CD4-positive, CD25-positive, alpha-beta regulatory T cell (primary cell): ENCODE data around the gene MRPS27. TPM values are rescaled to one million over a fixed set of nuclear protein-coding genes. Genes with fewer than 3 reads are reported as not detected.

Experiments used
- ATAC-seq, 2 donors: fragments of 150-1000 bp; cut with Tn5 transposase; one replicate each; pipeline ENCODE4 v1.10.0; 2021; ENCODE audit warnings: low read depth in 2 of 2, moderate number of reproducible peaks in 2 of 2, moderate library complexity in 1 of 2
- DNase-seq, 3 donors: peaks; one replicate each; pipeline versions ENCODE4 v3.0.0 to v3.0.0-alpha.2; 2012 to 2022; ENCODE audit warnings: mixed read lengths in 1 of 3
- H3K27ac ChIP-seq: one replicate; pipeline ENCODE4 v1.7.0; 2013; ENCODE audit warnings: mild to moderate bottlenecking, low read length; ENCODE audit not compliant: insufficient read depth, poor library complexity, severe bottlenecking
- H3K27me3 ChIP-seq: one replicate; pipeline ENCODE4 v1.7.0; 2013; ENCODE audit warnings: low read length; ENCODE audit not compliant: control insufficient read depth, insufficient read depth
- H3K36me3 ChIP-seq: one replicate; pipeline ENCODE4 v1.7.0; 2013; ENCODE audit warnings: mild to moderate bottlenecking, low read length, moderate library complexity; ENCODE audit not compliant: control insufficient read depth, insufficient read depth
- H3K4me1 ChIP-seq: 2 replicates; pipeline ENCODE4 v1.7.0; 2013; ENCODE audit warnings: mild to moderate bottlenecking, low read length; ENCODE audit not compliant: insufficient read depth, control insufficient read depth, poor library complexity, severe bottlenecking
- H3K4me3 ChIP-seq: one replicate; pipeline ENCODE4 v1.7.0; 2013; ENCODE audit warnings: low read depth, mild to moderate bottlenecking, low read length, moderate library complexity
- H3K9me3 ChIP-seq, 2 experiments: 1 replicate in 1 of 2; 2 replicates in 1 of 2; pipeline ENCODE4 v1.7.0; 2013; ENCODE audit warnings: low read length in 2 of 2, mild to moderate bottlenecking in 1 of 2, moderate library complexity in 1 of 2; ENCODE audit not compliant: control insufficient read depth in 2 of 2
- H3K27ac Mint-ChIP-seq, 3 donors: one replicate each; pipeline ENCODE4 v1.8.0; 2020 to 2022; ENCODE audit warnings: mild to moderate bottlenecking in 3 of 3, mixed read lengths in 3 of 3, moderate library complexity in 2 of 3
- H3K27me3 Mint-ChIP-seq: one replicate; pipeline ENCODE4 v1.8.0; 2022; ENCODE audit warnings: mild to moderate bottlenecking, mixed read lengths
- H3K36me3 Mint-ChIP-seq: one replicate; pipeline ENCODE4 v1.8.0; 2020; ENCODE audit warnings: mixed read lengths
- H3K4me1 Mint-ChIP-seq, 4 donors: one replicate each; pipeline ENCODE4 v1.8.0; 2020 to 2022; ENCODE audit warnings: mixed read lengths in 4 of 4, mild to moderate bottlenecking in 1 of 4
- H3K4me3 Mint-ChIP-seq, 4 donors: one replicate each; pipeline ENCODE4 v1.8.0; 2020 to 2022; ENCODE audit warnings: mild to moderate bottlenecking in 4 of 4, mixed read lengths in 4 of 4, moderate library complexity in 3 of 4
- H3K9me3 Mint-ChIP-seq, 7 donors: one replicate each; pipeline ENCODE4 v1.8.0; 2020 to 2022; ENCODE audit warnings: mixed read lengths in 7 of 7, mild to moderate bottlenecking in 3 of 7, moderate library complexity in 2 of 7
- polyA plus RNA-seq, 4 donors: library from polyadenylated mRNA; unstranded; fragments of 300-500 nt; fragmentation: Illumina TruSeq; gene quantifications; one replicate each; pipeline ENCODE4 v1.2.3, GENCODE V29; 2021
- total RNA-seq: library from RNA; stranded (reverse); gene quantifications from one replicate; pipeline ENCODE4 v1.2.3, GENCODE V29; 2022

The MRPS27 gene
- total and polyA plus RNA-seq, 5 donors from 2014 or later = 36.2 to 53.1 (median 42.5) TPM

GRCh38 chr5:72280581-72281069 lies 39.4 kb downstream of the MRPS27 start:
- Histone ChIP-seq H3K27ac (no peak overlapping the region), H3K27me3 (no peaks in the 10 kb centered on the region), H3K4me3 (no peak overlapping the region), H3K9me3 (no peaks in the 10 kb centered on the region), H3K4me1 (no peaks in the 10 kb centered on the region), H3K36me3 (peaks cover 3% of the 10 kb centered on the region)
- Mint-ChIP-seq H3K4me3 (no peak overlapping the region), H3K27ac (no peak overlapping the region), H3K27me3 (no peaks in the 10 kb centered on the region), H3K36me3 (peaks cover 42% of the 10 kb centered on the region), H3K9me3 (peaks cover 0 to 4% (median 0%) of the 10 kb centered on the region in 7 donors), H3K4me1 (peaks cover 0 to 24% (median 20%) of the 10 kb centered on the region in 4 donors)
- ATAC-seq (no peak), DNase-seq (peak in 1 of 3 donors; percentile 7)

- Mint-ChIP-seq H3K27me3 (no peaks in the 10 kb centered on the region), H3K36me3 (peaks cover 27% of the 10 kb centered on the region), H3K27ac (no peak overlapping the region), H3K4me3 (no peak overlapping the region), H3K9me3 (peaks cover 0 to 4% (median 0%) of the 10 kb centered on the region in 7 donors), H3K4me1 (peaks cover 1 to 26% (median 24%) of the 10 kb centered on the region in 4 donors)
- DNase-seq (no peak), ATAC-seq (no peak)
- Histone ChIP-seq H3K27me3 (no peaks in the 10 kb centered on the region), H3K36me3 (no peaks in the 10 kb centered on the region), H3K4me3 (no peak overlapping the region), H3K9me3 (no peaks in the 10 kb centered on the region), H3K27ac (no peak overlapping the region), H3K4me1 (no peaks in the 10 kb centered on the region)
These were observed 43.8 kb downstream of the MRPS27 start for GRCh38 chr5:72276219-72276752.

- Histone ChIP-seq H3K27ac (no peak overlapping the region), H3K4me3 (no peak overlapping the region), H3K36me3 (no peaks in the 10 kb centered on the region), H3K27me3 (no peaks in the 10 kb centered on the region), H3K9me3 (no peaks in the 10 kb centered on the region), H3K4me1 (no peaks in the 10 kb centered on the region)
- H3K27ac Mint-ChIP-seq = no peak overlapping the region
- H3K4me1 Mint-ChIP-seq = peaks cover 7 to 29% (median 23%) of the 10 kb centered on the region in 4 donors
- no peaks in the 10 kb centered on the region for H3K27me3 Mint-ChIP-seq
- peaks cover 18% of the 10 kb centered on the region for H3K36me3 Mint-ChIP-seq
- peaks cover 0 to 4% (median 0%) of the 10 kb centered on the region in 7 donors for H3K9me3 Mint-ChIP-seq
- no peak overlapping the region for H3K4me3 Mint-ChIP-seq
- DNase-seq = no peak
- ATAC-seq = no peak
These were observed 46.5 kb downstream of the MRPS27 start for GRCh38 chr5:72273547-72273946.

GRCh38 chr5:72272398-72272797 lies 47.6 kb downstream of the MRPS27 start:
- Histone ChIP-seq H3K4me3 (no peak overlapping the region), H3K4me1 (no peaks in the 10 kb centered on the region), H3K27me3 (no peaks in the 10 kb centered on the region), H3K36me3 (no peaks in the 10 kb centered on the region), H3K9me3 (no peaks in the 10 kb centered on the region), H3K27ac (no peak overlapping the region)
- H3K36me3 Mint-ChIP-seq = peaks cover 16% of the 10 kb centered on the region
- ATAC-seq (no peak), DNase-seq (no peak)
- H3K9me3 Mint-ChIP-seq = peaks cover 0 to 4% (median 0%) of the 10 kb centered on the region in 7 donors
- peaks cover 7 to 25% (median 20%) of the 10 kb centered on the region in 4 donors for H3K4me1 Mint-ChIP-seq
- H3K27ac Mint-ChIP-seq = no peak overlapping the region
- no peak overlapping the region for H3K4me3 Mint-ChIP-seq
- no peaks in the 10 kb centered on the region for H3K27me3 Mint-ChIP-seq

GRCh38 chr5:72271702-72272101 lies 48.3 kb downstream of the MRPS27 start:
- Histone ChIP-seq H3K4me3 (no peak overlapping the region), H3K9me3 (no peaks in the 10 kb centered on the region), H3K27me3 (no peaks in the 10 kb centered on the region), H3K4me1 (no peaks in the 10 kb centered on the region), H3K27ac (no peak overlapping the region), H3K36me3 (no peaks in the 10 kb centered on the region)
- H3K4me3 Mint-ChIP-seq = no peak overlapping the region
- no peak overlapping the region for H3K27ac Mint-ChIP-seq
- H3K27me3 Mint-ChIP-seq = no peaks in the 10 kb centered on the region
- H3K4me1 Mint-ChIP-seq = peaks cover 7 to 22% (median 16%) of the 10 kb centered on the region in 4 donors
- DNase-seq = no peak
- peaks cover 12% of the 10 kb centered on the region for H3K36me3 Mint-ChIP-seq
- no peak for ATAC-seq
- H3K9me3 Mint-ChIP-seq = peaks cover 0 to 4% (median 0%) of the 10 kb centered on the region in 7 donors

- H3K27ac ChIP-seq = no peak overlapping the region
- Mint-ChIP-seq H3K27ac (no peak overlapping the region), H3K27me3 (no peaks in the 10 kb centered on the region), H3K9me3 (no peaks in the 10 kb centered on the region), H3K4me1 (peaks cover 5 to 16% (median 7%) of the 10 kb centered on the region in 4 donors), H3K4me3 (no peak overlapping the region), H3K36me3 (peaks cover 2% of the 10 kb centered on the region)
- H3K36me3 ChIP-seq = no peaks in the 10 kb centered on the region
- DNase-seq = no peak
- no peak overlapping the region for H3K4me3 ChIP-seq
- H3K9me3 ChIP-seq = no peaks in the 10 kb centered on the region
- no peaks in the 10 kb centered on the region for H3K4me1 ChIP-seq
- no peak for ATAC-seq
- no peaks in the 10 kb centered on the region for H3K27me3 ChIP-seq
These were observed 50.0 kb downstream of the MRPS27 start for GRCh38 chr5:72270037-72270436.

- Mint-ChIP-seq H3K27ac (no peak overlapping the region), H3K9me3 (no peaks in the 10 kb centered on the region), H3K36me3 (peaks cover 2% of the 10 kb centered on the region), H3K4me3 (no peak overlapping the region), H3K27me3 (no peaks in the 10 kb centered on the region), H3K4me1 (peaks cover 6 to 16% (median 9%) of the 10 kb centered on the region in 4 donors)
- no peak for ATAC-seq
- no peaks in the 10 kb centered on the region for H3K36me3 ChIP-seq
- H3K4me1 ChIP-seq = no peaks in the 10 kb centered on the region
- no peaks in the 10 kb centered on the region for H3K9me3 ChIP-seq
- no peak overlapping the region for H3K4me3 ChIP-seq
- H3K27me3 ChIP-seq = no peaks in the 10 kb centered on the region
- H3K27ac ChIP-seq = no peak overlapping the region
- no peak for DNase-seq
These were observed 50.6 kb downstream of the MRPS27 start for GRCh38 chr5:72269411-72269780.

GRCh38 chr5:72268753-72269410 lies 51.2 kb downstream of the MRPS27 start:
- H3K9me3 Mint-ChIP-seq = no peaks in the 10 kb centered on the region
- no peak overlapping the region for H3K4me3 Mint-ChIP-seq

More at GRCh38 chr5:72268753-72269410, 51.2 kb downstream of the MRPS27 start:
- peak; percentile 9 to 67 (median 38) for DNase-seq
- H3K36me3 Mint-ChIP-seq = peaks cover 2% of the 10 kb centered on the region
- Histone ChIP-seq H3K4me3 (no peak overlapping the region), H3K36me3 (no peaks in the 10 kb centered on the region), H3K9me3 (no peaks in the 10 kb centered on the region), H3K4me1 (no peaks in the 10 kb centered on the region), H3K27me3 (no peaks in the 10 kb centered on the region), H3K27ac (no peak overlapping the region)
- peak overlapping the region in 1 of 3 donors; percentile 66 for H3K27ac Mint-ChIP-seq
- ATAC-seq = no peak
- H3K27me3 Mint-ChIP-seq = no peaks in the 10 kb centered on the region
- H3K4me1 Mint-ChIP-seq = peaks cover 6 to 16% (median 11%) of the 10 kb centered on the region in 4 donors
